CD4-positive, alpha-beta T cell treated with Interleukin-4 for 1 hour (primary cell): ENCODE measurements around the gene KRTAP5-8.
"Not testable (repeated sequence)": the region's sequence is repeated elsewhere in the genome, so short reads cannot be mapped to it uniquely, and the experiment has no call there.

Source experiments
- DNase-seq, 2 donors: peaks; one replicate each; pipeline ENCODE4 v3.0.0-alpha.2; 2020 to 2022

Gene KRTAP5-8

DNA sequence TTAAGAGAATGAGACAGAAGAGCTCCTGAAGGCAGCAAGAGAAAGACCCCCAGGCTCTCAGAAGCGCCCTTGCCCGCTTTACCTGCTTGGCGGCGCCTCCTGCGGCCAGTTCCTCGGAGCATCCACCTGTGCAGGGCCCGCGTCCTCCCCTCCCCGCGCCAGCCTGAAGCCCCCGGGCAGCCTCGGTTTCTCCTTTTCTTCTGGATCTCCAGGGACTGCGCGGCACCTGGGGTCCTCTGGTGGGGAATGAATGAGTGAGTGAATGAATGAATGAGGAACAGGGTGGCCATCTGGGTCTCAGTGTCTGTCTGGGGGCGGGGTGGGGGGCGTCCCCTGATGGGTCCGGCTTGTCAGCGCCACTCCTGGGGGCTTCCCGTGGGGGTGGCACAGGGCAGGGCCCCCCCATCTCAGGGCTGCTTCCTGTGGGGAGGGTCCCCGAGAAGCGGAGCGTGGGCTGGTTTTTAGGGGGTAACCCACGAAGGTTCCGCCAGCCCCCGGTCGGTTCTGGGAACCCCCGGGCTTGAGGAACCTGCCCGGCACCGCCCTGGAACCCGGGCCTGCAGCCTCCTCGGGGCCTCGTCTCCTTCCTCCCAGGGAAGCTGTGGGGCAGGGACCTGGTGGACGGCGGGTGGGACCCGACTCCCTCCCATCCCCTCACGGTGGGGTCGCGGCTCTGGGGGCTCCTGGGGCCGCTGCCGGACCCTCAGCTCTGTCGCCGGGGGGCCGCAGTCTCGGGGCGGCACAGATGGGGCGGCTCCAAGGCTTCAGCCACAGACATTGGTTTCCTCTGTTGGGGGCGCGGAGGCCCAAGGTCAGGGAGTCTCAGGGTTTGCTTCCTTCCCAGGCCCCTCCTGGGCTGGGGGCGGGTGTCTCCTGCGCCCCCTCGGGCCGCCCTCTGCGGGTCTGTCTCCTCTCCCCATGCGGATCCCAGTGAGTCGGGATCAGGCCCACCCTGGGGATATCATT is 19.0 kb upstream of the KRTAP5-8 start:
- DNase-seq, result no peak

DNA sequence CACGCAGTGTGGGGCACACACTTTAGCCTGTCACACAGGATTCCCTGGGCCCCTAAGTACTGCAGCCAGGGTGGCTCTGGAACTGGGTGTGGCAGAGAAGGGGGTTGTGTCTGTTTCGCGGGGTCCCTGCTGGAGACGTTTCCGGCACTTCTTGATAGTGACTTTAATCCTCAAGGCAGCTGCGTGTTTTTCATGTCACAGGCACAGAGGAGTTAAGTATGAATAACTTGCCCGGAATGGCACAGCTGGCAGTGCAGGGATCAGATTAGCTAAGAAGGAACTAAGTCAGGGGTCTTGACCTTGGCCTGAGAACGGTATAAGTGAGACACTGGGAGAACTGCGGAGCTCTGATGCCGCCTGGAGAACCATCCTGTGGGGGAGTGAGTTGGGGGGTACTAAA is 18.3 kb upstream of the KRTAP5-8 start:
- DNase-seq, result no peak

DNA sequence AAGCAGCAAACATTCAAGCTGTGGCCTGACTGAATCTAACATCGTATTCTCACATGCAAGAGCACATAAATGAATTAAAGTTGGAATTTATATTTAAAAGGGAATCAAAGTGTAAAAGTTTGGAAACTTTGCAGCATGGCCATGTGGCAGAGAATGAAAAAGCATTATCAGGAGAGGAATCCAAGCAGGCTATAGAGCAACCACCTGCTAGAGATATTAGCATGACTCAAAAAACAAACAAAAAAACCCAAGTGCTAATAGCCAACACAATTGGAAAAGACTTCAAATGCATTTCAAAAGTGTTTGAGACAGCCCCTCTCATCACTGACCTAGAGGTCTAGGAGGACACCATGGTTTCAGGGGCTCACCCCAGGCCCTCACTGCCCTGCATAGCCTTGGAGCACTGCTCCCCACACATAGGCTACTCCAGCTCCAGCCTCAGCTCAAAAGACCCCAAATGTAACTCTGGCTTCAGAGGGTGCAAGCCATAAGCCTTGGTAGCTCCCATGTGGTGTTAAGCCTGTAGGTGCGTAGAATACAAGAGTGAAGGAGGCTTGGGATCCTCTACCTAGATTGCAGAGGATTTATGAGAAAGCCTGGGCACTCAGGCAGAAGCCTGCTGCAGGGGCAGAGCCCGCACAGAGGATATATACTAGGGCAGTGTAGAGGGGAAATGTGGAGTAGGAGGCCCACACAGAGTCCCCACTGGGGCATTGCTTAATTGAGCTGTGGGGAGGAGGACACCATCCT is 12.5 kb upstream of the KRTAP5-8 start:
- DNase-seq, result no peak

GRCh38 chr11:71525938-71526495 is 11.8 kb upstream of the KRTAP5-8 start:
- DNase-seq, result no peak

GRCh38 chr11:71526796-71527575 is 10.8 kb upstream of the KRTAP5-8 start, which contains the start of gene KRTAP5-7:
TSS of gene KRTAP5-7 (plus strand) at chr11:71527267. CDS start at chr11:71527301, 34 bp downstream.
- not testable (repeated sequence) for DNase-seq

DNA sequence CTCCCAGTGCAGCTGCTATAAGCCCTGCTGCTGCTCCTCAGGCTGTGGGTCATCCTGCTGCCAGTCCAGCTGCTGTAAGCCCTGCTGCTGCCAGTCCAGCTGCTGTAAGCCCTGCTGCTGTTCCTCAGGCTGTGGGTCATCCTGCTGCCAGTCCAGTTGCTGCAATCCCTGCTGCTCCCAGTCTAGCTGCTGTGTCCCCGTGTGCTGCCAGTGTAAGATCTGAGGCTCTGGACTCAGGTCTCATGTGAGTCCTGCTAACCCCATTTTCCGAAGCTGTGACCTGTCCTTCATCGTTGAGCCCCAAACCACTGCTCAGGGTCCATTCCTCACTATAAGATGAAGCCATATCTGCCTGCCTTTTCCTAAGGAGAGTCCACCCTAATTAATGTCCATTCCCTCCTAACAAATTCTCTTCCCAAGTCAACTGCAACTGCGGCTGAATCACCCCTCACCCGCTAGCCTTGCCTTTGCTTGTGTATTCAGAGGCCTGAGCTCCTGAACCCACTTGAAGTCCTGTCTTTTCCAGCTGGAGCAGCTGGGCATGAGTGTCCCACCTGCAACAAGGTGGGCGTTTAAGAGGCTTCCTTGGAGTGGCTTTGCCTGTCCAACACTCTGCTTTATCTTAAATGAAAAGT is 10.1 kb upstream of the KRTAP5-8 start:
- no peak for DNase-seq

DNA sequence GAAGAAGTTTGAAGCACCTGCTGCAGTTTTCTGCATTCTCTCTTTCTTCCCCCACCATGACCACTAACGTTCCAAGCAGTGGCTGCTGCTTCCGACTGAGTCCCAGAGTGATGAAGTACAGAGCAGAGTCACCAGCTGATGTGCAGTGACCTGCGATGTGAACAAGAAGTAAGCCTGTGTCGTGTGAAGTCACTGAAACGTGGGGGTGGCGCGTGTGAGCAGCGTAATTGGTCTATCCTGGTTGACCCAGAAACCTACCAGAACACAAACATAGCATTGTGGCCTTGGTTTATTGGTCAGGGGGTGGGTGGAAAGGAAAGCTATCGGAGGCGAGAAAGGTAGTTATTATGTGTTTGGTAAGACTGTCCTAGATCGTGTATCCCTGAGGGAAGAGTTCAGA is 7.2 kb upstream of the KRTAP5-8 start:
- no peak for DNase-seq

- DNase-seq, result no peak
Observed at GRCh38 chr11:71532036-71532610, 5.7 kb upstream of the KRTAP5-8 start.

GRCh38 chr11:71534711-71535608 is 2.9 kb upstream of the KRTAP5-8 start:
- DNase-seq, result not testable (repeated sequence)

DNA sequence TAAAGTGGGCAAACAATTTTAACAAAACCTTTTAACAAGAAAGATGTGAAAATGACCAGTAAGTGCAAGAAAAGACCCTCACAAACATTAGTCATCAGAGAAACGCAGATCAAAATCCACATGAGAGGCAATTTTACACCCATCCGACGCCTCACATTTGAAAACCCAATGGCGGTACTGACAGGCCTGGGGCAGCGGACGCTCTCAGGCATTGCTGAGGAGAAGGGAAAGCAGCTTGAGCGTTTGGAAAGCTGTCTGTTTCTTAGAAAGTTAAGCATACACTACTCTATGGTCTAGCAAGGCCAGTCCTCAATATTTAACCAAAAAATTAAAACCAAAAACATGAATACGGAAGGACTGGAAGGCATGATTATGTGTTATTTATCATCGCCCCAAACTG is 2.0 kb upstream of the KRTAP5-8 start:
- no peak for DNase-seq

DNA sequence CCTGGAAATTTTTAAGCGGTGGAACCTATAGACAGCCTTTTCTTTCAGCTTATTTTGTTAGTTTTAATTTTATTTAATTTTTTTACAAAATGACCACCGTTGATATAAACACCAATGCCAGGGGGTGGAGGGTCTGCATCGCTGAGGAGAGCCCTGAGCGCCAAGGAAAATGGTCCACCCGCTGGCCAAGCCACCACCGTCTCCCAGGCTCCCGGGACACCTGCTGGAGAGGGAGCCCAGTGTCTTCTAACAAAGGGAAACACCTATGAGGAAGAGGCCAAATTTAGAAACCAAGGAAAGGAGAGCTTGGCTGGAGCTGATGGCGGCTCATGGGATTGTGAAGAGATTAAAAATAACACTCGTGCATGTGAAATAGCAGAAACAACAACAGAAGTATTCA is 288 bp upstream of the KRTAP5-8 start:
- no peak for DNase-seq

DNA sequence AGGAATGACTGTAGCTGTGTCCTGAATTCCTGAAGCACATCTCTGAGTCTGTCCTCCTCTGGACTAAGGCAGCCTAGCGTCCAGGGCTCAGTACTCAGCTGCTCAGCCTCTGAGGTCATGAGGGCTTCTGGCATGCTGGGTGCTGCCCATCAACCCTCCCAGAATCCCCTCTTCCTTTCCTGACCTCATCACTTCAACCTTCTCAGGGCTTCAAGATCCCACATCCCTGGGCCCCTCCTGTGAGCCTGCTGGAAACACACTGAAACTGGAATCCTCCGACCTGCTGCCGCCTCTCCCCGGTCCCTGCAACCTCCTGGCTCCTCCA is 803 bp downstream of the KRTAP5-8 start:
- DNase-seq, result no peak

- no peak for DNase-seq
Observed at GRCh38 chr11:71539017-71539416, 1.2 kb downstream of the KRTAP5-8 start.

GRCh38 chr11:71539971-71540370 is 2.1 kb downstream of the KRTAP5-8 start:
- DNase-seq, result not testable (repeated sequence)

DNA sequence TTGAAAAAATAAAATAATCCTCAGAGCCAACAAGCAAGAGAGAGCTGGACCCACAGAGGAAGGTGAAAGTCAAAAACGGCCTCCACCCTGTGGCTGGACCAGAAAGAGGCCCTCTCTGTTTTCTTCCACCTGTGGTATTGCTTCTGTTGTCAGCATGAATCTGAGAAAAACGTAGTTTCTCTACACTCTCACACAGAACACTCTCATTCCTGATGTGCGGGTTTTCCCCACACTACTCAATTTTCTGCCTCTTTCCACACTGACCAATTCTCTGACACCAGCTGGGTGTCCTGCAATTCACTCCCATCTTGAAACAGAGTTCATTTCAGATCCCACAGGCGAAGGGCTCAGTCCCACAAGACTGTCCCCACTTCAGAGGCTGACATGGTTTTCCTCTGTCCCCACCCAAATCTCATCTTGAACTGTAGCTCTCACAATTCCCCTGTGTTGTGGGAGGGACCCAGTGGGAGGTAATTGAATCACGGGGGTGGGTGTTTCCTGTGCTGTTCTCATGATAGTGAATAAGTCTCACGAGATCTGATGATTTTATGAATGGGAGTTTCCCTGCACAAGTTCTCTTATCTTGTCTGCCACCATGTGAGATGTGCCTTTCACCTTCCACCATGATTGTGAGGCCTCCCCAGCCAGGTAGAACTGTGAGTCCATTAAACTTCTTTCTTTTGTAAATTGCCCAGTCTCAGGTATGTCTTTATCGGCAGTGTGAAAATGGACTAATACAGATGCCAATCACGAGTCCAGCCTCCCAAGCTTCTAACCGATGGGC is 2.9 kb downstream of the KRTAP5-8 start:
- not testable (repeated sequence) for DNase-seq

- DNase-seq, result no peak
Observed at GRCh38 chr11:71542382-71542781, 4.6 kb downstream of the KRTAP5-8 start.

GRCh38 chr11:71542879-71543777 is 5.3 kb downstream of the KRTAP5-8 start:
- no peak for DNase-seq

DNA sequence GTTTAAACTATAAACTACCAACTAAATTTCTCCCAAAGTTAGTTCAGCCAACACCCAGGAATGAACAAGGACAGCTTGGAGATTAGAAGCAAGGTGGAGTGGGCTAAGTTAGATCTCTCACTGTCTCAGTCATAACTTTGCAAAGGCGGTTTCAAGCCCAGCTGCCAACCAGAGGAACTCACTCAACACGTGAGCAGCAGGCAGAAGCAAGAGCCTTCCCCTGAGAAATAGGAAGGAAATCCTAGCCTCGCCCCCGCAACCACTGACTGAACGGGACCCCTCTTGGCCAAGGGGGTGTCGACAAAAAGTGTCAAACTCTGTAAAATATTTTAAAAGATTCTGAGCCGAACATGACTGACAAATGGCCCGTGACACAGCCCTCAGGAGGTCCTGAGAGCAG is 6.0 kb downstream of the KRTAP5-8 start:
- DNase-seq, result peak in 1 of 2 donors; percentile 16
